ENCODE results near the gene PGM2L1.

DNA sequence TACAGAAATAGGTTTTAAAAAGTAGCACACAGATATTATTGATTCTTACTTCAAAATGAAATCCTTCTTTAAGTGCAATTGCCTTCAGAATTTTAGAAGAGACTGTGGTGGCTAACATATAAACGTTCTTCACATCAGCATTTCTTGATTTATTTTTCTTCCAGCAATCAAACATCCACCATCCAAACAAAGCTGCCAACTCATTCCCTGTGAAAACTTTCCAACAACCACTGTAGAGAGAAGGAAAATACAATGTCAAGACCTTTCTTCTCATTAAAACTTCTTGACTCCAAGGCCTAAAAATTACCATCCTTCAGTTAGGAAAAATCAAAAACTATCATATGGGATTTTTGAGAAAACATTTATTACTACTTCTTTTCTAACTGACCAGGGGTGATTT lies 52.8 kb downstream of the PGM2L1 start:
- TF ChIP-seq POLR2A (IDR thresholded peaks at IDR 0.05), result no peak
- TF ChIP-seq, protein P1, sequence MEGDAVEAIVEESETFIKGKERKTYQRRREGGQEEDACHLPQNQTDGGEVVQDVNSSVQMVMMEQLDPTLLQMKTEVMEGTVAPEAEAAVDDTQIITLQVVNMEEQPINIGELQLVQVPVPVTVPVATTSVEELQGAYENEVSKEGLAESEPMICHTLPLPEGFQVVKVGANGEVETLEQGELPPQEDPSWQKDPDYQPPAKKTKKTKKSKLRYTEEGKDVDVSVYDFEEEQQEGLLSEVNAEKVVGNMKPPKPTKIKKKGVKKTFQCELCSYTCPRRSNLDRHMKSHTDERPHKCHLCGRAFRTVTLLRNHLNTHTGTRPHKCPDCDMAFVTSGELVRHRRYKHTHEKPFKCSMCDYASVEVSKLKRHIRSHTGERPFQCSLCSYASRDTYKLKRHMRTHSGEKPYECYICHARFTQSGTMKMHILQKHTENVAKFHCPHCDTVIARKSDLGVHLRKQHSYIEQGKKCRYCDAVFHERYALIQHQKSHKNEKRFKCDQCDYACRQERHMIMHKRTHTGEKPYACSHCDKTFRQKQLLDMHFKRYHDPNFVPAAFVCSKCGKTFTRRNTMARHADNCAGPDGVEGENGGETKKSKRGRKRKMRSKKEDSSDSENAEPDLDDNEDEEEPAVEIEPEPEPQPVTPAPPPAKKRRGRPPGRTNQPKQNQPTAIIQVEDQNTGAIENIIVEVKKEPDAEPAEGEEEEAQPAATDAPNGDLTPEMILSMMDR (IDR thresholded peaks at IDR 0.05), result no peak
